WERI-Rb-1 (cell line): Measurements from ENCODE around the gene TTC28.

Source experiments
- DNase-seq: peaks from one replicate; pipeline ENCODE4 v3.0.0-alpha.2; 2020
- H3K27ac ChIP-seq: fragments of 250-450 bp; sonication (Bioruptor Pico); 2 replicates; pipeline ENCODE4 v1.5.1; 2020; ENCODE audit warnings: mild to moderate bottlenecking, moderate library complexity
- H3K27me3 ChIP-seq: fragments of 250-450 bp; sonication (Bioruptor Pico); 2 replicates; pipeline ENCODE4 v1.5.1; 2021; ENCODE audit warnings: mild to moderate bottlenecking, low read depth, moderate library complexity; ENCODE audit not compliant: insufficient read depth, severe bottlenecking
- H3K36me3 ChIP-seq: fragments of 250-450 bp; sonication (Bioruptor Pico); 2 replicates; pipeline ENCODE4 v1.5.1; 2020; ENCODE audit warnings: mild to moderate bottlenecking, moderate library complexity
- H3K4me3 ChIP-seq: 2 replicates; pipeline ENCODE4 v1.5.1; 2011; ENCODE audit warnings: low read depth, mild to moderate bottlenecking, control low read depth, low read length
- H3K9me3 ChIP-seq: fragments of 250-450 bp; sonication (Bioruptor Pico); 2 replicates; pipeline ENCODE4 v1.5.1; 2021; ENCODE audit warnings: mild to moderate bottlenecking, moderate library complexity; ENCODE audit not compliant: severe bottlenecking
- CTCF ChIP-seq: IDR thresholded peaks from 2 replicates; pipeline ENCODE4 v1.5.1; 2011; ENCODE audit warnings: low read depth, mild to moderate bottlenecking, control low read depth, inconsistent platforms, low read length

The TTC28 gene

GRCh38 chr22:28012832-28013460 is 666.7 kb downstream of the TTC28 start:
- DNase-seq = no peak
- Histone ChIP-seq H3K4me3 (no peak overlapping the region), H3K36me3 (peaks cover 7% of the 10 kb centered on the region), H3K27me3 (no peaks in the 10 kb centered on the region), H3K27ac (no peak overlapping the region), H3K9me3 (no peaks in the 10 kb centered on the region)
- no peak for TF ChIP-seq CTCF

GRCh38 chr22:28009272-28009827 is 670.3 kb downstream of the TTC28 start:
- Histone ChIP-seq H3K27ac (no peak overlapping the region), H3K36me3 (peaks cover 9% of the 10 kb centered on the region), H3K27me3 (no peaks in the 10 kb centered on the region), H3K4me3 (no peak overlapping the region), H3K9me3 (no peaks in the 10 kb centered on the region)
- TF ChIP-seq CTCF = peak; percentile 92
- peak; percentile 80 for DNase-seq

- H3K27me3 ChIP-seq = no peaks in the 10 kb centered on the region
- H3K4me3 ChIP-seq = no peak overlapping the region
- no peak for TF ChIP-seq CTCF
- H3K27ac ChIP-seq = no peak overlapping the region
- DNase-seq = no peak
- H3K9me3 ChIP-seq = no peaks in the 10 kb centered on the region
- peaks cover 9% of the 10 kb centered on the region for H3K36me3 ChIP-seq
These were observed 671.0 kb downstream of the TTC28 start for GRCh38 chr22:28008649-28009048.

GRCh38 chr22:28008056-28008455 is 671.6 kb downstream of the TTC28 start:
- H3K36me3 ChIP-seq = peaks cover 9% of the 10 kb centered on the region
- H3K27me3 ChIP-seq = no peaks in the 10 kb centered on the region
- no peak for TF ChIP-seq CTCF
- no peak overlapping the region for H3K27ac ChIP-seq
- no peaks in the 10 kb centered on the region for H3K9me3 ChIP-seq
- no peak overlapping the region for H3K4me3 ChIP-seq
- no peak for DNase-seq

- Histone ChIP-seq H3K36me3 (peaks cover 6% of the 10 kb centered on the region), H3K27me3 (no peaks in the 10 kb centered on the region), H3K27ac (no peak overlapping the region), H3K4me3 (no peak overlapping the region), H3K9me3 (no peaks in the 10 kb centered on the region)
- DNase-seq = no peak
- TF ChIP-seq CTCF = no peak
These were observed 673.4 kb downstream of the TTC28 start for GRCh38 chr22:28006271-28006670.

GRCh38 chr22:28005513-28005912 is 674.1 kb downstream of the TTC28 start:
- Histone ChIP-seq H3K27ac (no peak overlapping the region), H3K36me3 (peaks cover 6% of the 10 kb centered on the region), H3K9me3 (no peaks in the 10 kb centered on the region), H3K4me3 (no peak overlapping the region), H3K27me3 (no peaks in the 10 kb centered on the region)
- TF ChIP-seq CTCF = no peak
- DNase-seq = no peak
